ENCODE measurements around the gene BCAT1. TPM values are rescaled to one million over a fixed set of nuclear protein-coding genes. Genes with fewer than 3 reads are reported as not detected.

The BCAT1 gene
- total and polyA plus RNA-seq, 2 donors (not counting 3 experiments of a cell fraction or from before 2014, with no cell fraction given), result 21.6 to 267 TPM

- H3K9me1 ChIP-seq (replicated peaks; ENCODE audit: control insufficient read depth, extremely low read depth, insufficient read depth, low read length), result no peaks in the 10 kb centered on the region
- H3K27me3 ChIP-seq (ENCODE audit: control insufficient read depth in 2 of 2, insufficient read depth in 2 of 2, low read length in 2 of 2), result no peaks in the 10 kb centered on the region
- H4K20me1 ChIP-seq (replicated peaks; ENCODE audit: control insufficient read depth, extremely low read depth, insufficient read depth, low read length), result peaks cover 3% of the 10 kb centered on the region
- TSS peak; percentile 97 for BruUV-seq (replicated peaks)
- H3K4me3 ChIP-seq (replicated peaks in 1 of 3; ENCODE audit: insufficient read depth in 1 of 3, low read depth in 1 of 3, low read length in 3 of 3), result no peak overlapping the region
- peak overlapping the region; percentile 26 for H3K27ac ChIP-seq (ENCODE audit: insufficient read depth, low read depth, low read length)
- TF ChIP-seq POLR2A (IDR thresholded peaks at IDR 0.05; ENCODE audit: low read depth, low read length) (no peak), EZH2 (IDR thresholded peaks at IDR 0.05; ENCODE audit: borderline replicate concordance, low read depth, low read length, severe bottlenecking) (no peak), POLR2AphosphoS5 (IDR thresholded peaks at IDR 0.05; ENCODE audit: insufficient read depth, low read depth, low read length) (no peak), GATA2 (IDR thresholded peaks at IDR 0.05; ENCODE audit: insufficient read depth, insufficient read length, low read depth, low read length) (no peak), MYC (IDR thresholded peaks at IDR 0.05; ENCODE audit: low read depth, low read length) (no peak), CTCF (IDR thresholded peaks at IDR 0.05; ENCODE audit: extremely low read depth in 1 of 2, insufficient read depth in 1 of 2, low read depth in 1 of 2, low read length in 2 of 2) (no peak)
- TF ChIP-seq, protein P1, sequence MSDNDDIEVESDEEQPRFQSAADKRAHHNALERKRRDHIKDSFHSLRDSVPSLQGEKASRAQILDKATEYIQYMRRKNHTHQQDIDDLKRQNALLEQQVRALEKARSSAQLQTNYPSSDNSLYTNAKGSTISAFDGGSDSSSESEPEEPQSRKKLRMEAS (IDR thresholded peaks at IDR 0.05; ENCODE audit: insufficient read depth, insufficient read length), result no peak
- ChIA-PET POLR2A (no interaction called here), CTCF (interaction anchor here (0.8 kb wide), 2 partner anchors 10 kb away, joined by 3 to 4 read pairs; no protein-coding TSS in a partner anchor)
- peaks cover 14% of the 10 kb centered on the region for H3K4me1 ChIP-seq (ENCODE audit: control insufficient read depth, extremely low read depth, insufficient read depth, low read length)
- no peak overlapping the region for H3K9ac ChIP-seq (replicated peaks; ENCODE audit: extremely low read depth, insufficient read depth, low read length)
- intact Hi-C loops (cut with micrococcal nuclease), result no loop called here
- H2AFZ ChIP-seq (ENCODE audit: low read depth, low read length), result no peak overlapping the region
- peaks cover 6 to 10% of the 10 kb centered on the region in 2 experiments for H3K36me3 ChIP-seq (ENCODE audit: control insufficient read depth in 2 of 2, extremely low read depth in 1 of 2, insufficient read depth in 2 of 2, low read length in 2 of 2)
- no peaks in the 10 kb centered on the region for H3K9me3 ChIP-seq (replicated peaks; ENCODE audit: control insufficient read depth, insufficient read depth, low read length)
- dilution Hi-C loops (cut with MboI; ENCODE audit: extremely low pct_ligation_motif_present, low sequenced_read_pairs), result no loop called here
- DNase-seq (ENCODE audit: low read depth, low spot score), result peak; percentile 31
- FAIRE-seq, result no peak
- H3K79me2 ChIP-seq (ENCODE audit: control insufficient read depth, insufficient read depth, low read length), result peaks cover 9% of the 10 kb centered on the region
- no peak overlapping the region for H3K4me2 ChIP-seq (ENCODE audit: insufficient read depth, low read length)
These were observed 86.9 kb downstream of the BCAT1 start for GRCh38 chr12:24861766-24862540.
